Smooth muscle cell (in vitro differentiated cells): Measurements from ENCODE around the gene EXOC2. TPM values are rescaled to one million over a fixed set of nuclear protein-coding genes. Genes with fewer than 3 reads are reported as not detected.

ENCODE experiments used
- DNase-seq: peaks from one replicate; lab custom pipeline; 2025; ENCODE audit not compliant: unreplicated experiment; lab: John Stamatoyannopoulos, UW
- H2AFZ ChIP-seq: fragments of 200-600 bp; sonication (generic); 2 replicates; pipeline ENCODE4 v1.6.0; 2016; ENCODE audit warnings: antibody characterized with exemption, low read depth, mild to moderate bottlenecking
- H3F3A ChIP-seq: fragments of 200-600 bp; sonication (generic); 2 replicates; pipeline ENCODE4 v1.6.0; 2017; ENCODE audit warnings: antibody characterized with exemption, low read depth
- H3K27ac ChIP-seq: fragments of 200-600 bp; sonication (generic); 2 replicates; pipeline ENCODE4 v1.5.1; 2016; ENCODE audit warnings: low read depth, mild to moderate bottlenecking
- H3K27me3 ChIP-seq: fragments of 200-600 bp; sonication (generic); 2 replicates; pipeline ENCODE4 v1.6.1; 2016; ENCODE audit warnings: low read depth, mild to moderate bottlenecking
- H3K36me3 ChIP-seq: fragments of 200-600 bp; sonication (generic); 2 replicates; pipeline ENCODE4 v1.5.1; 2016; ENCODE audit warnings: low read depth
- H3K4me1 ChIP-seq: fragments of 200-600 bp; sonication (generic); 2 replicates; pipeline ENCODE4 v1.5.1; 2016; ENCODE audit warnings: low read depth
- H3K4me2 ChIP-seq: fragments of 200-600 bp; sonication (generic); 2 replicates; pipeline ENCODE4 v1.6.0; 2016; ENCODE audit warnings: mild to moderate bottlenecking
- H3K4me3 ChIP-seq: fragments of 200-600 bp; sonication (generic); 2 replicates; pipeline ENCODE4 v1.5.1; 2016; ENCODE audit warnings: mild to moderate bottlenecking
- H3K79me2 ChIP-seq: fragments of 200-600 bp; sonication (generic); 2 replicates; pipeline ENCODE4 v1.6.0; 2016; ENCODE audit warnings: low read depth, mild to moderate bottlenecking
- H3K9ac ChIP-seq: fragments of 200-600 bp; sonication (generic); 2 replicates; pipeline ENCODE4 v1.6.0; 2016; ENCODE audit warnings: low read depth
- H3K9me3 ChIP-seq: fragments of 200-600 bp; sonication (generic); replicated peaks from 2 replicates; pipeline ENCODE4 v1.5.1; 2016; ENCODE audit warnings: low read depth
- H4K20me1 ChIP-seq: fragments of 200-600 bp; sonication (generic); 2 replicates; pipeline ENCODE4 v1.6.0; 2016; ENCODE audit warnings: low read depth
- CTCF ChIP-seq: fragments of 200-600 bp; sonication (generic); IDR thresholded peaks from 2 replicates; pipeline ENCODE4 v1.5.1; 2017; ENCODE audit warnings: borderline replicate concordance, mild to moderate bottlenecking, antibody characterized with exemption; ENCODE audit not compliant: insufficient read depth, poor library complexity, severe bottlenecking
- WGBS: methylation state at CpG from one replicate; pipeline ENCODE4 v1.1.7; 2016; ENCODE audit warnings: low lambda C conversion rate; 5-methylcytosine and 5-hydroxymethylcytosine counted together
- polyA plus RNA-seq: library from polyadenylated mRNA; unstranded; fragments of >200 nt; fragmentation: Nextera tagmentation; extraction: Ambion mirVana; gene quantifications from 2 replicates; pipeline ENCODE4 v1.2.1, GENCODE V29; 2016
- total RNA-seq: library from RNA; depleted of rRNA; stranded (reverse); fragments of >200 nt; gene quantifications from 2 replicates; pipeline ENCODE4 v1.2.3, GENCODE V29; 2014

The EXOC2 gene
- total and polyA plus RNA-seq, 2 experiments from 2014 or later: 21.9 to 33.9 TPM

- Histone ChIP-seq H3K27ac (no peak overlapping the region), H3F3A (no peaks in the 10 kb centered on the region), H4K20me1 (no peaks in the 10 kb centered on the region), H3K36me3 (no peaks in the 10 kb centered on the region), H3K4me3 (no peak overlapping the region), H3K9me3 (no peaks in the 10 kb centered on the region), H3K4me2 (no peak overlapping the region), H3K4me1 (no peaks in the 10 kb centered on the region), H3K79me2 (no peaks in the 10 kb centered on the region), H3K9ac (no peak overlapping the region), H3K27me3 (no peaks in the 10 kb centered on the region), H2AFZ (no peak overlapping the region)
- no peak for DNase-seq
- WGBS: 89% methylated on average over 5 of the region's 5 CpGs
- no peak for TF ChIP-seq CTCF
These were observed 122.1 kb downstream of the EXOC2 start for GRCh38 chr6:570825-571224.

- H3F3A ChIP-seq: no peaks in the 10 kb centered on the region
- H3K36me3 ChIP-seq: no peaks in the 10 kb centered on the region
- no peaks in the 10 kb centered on the region for H3K27me3 ChIP-seq
- H3K4me3 ChIP-seq: no peak overlapping the region
- 96% methylated on average over 6 of the region's 6 CpGs for WGBS
- H3K79me2 ChIP-seq: no peaks in the 10 kb centered on the region
- TF ChIP-seq CTCF: no peak
- no peak for DNase-seq
- H3K9ac ChIP-seq: no peak overlapping the region
- H3K4me2 ChIP-seq: no peak overlapping the region
- H3K4me1 ChIP-seq: no peaks in the 10 kb centered on the region
- H3K27ac ChIP-seq: no peak overlapping the region
- H2AFZ ChIP-seq: no peak overlapping the region
- no peaks in the 10 kb centered on the region for H4K20me1 ChIP-seq
- no peaks in the 10 kb centered on the region for H3K9me3 ChIP-seq
These were observed 123.9 kb downstream of the EXOC2 start for GRCh38 chr6:568954-569523.

GRCh38 chr6:568085-568484 lies 124.9 kb downstream of the EXOC2 start:
- Histone ChIP-seq H4K20me1 (no peaks in the 10 kb centered on the region), H3K4me3 (no peak overlapping the region), H3K27me3 (no peaks in the 10 kb centered on the region), H3F3A (no peaks in the 10 kb centered on the region), H3K9me3 (no peaks in the 10 kb centered on the region), H3K4me1 (no peaks in the 10 kb centered on the region), H3K79me2 (no peaks in the 10 kb centered on the region), H3K9ac (no peak overlapping the region), H2AFZ (no peak overlapping the region), H3K27ac (no peak overlapping the region), H3K4me2 (no peak overlapping the region), H3K36me3 (no peaks in the 10 kb centered on the region)
- DNase-seq: no peak
- TF ChIP-seq CTCF: no peak
- WGBS: 96% methylated on average over 9 of the region's 9 CpGs

GRCh38 chr6:563863-564262 lies 129.1 kb downstream of the EXOC2 start:
- no peak for DNase-seq
- H3K9me3 ChIP-seq: no peaks in the 10 kb centered on the region
- H3K4me3 ChIP-seq: no peak overlapping the region
- TF ChIP-seq CTCF: no peak
- H3K9ac ChIP-seq: no peak overlapping the region
- no peaks in the 10 kb centered on the region for H4K20me1 ChIP-seq
- 94% methylated on average over 13 of the region's 13 CpGs for WGBS
- no peaks in the 10 kb centered on the region for H3K27me3 ChIP-seq
- H3K36me3 ChIP-seq: no peaks in the 10 kb centered on the region
- no peaks in the 10 kb centered on the region for H3F3A ChIP-seq
- no peak overlapping the region for H2AFZ ChIP-seq
- H3K79me2 ChIP-seq: no peaks in the 10 kb centered on the region
- H3K4me1 ChIP-seq: no peaks in the 10 kb centered on the region
- H3K4me2 ChIP-seq: no peak overlapping the region
- no peak overlapping the region for H3K27ac ChIP-seq
